ENCODE results near the gene RPL12. TPM values are rescaled to one million over a fixed set of nuclear protein-coding genes. Genes with fewer than 3 reads are reported as not detected.

The RPL12 gene
- total and polyA plus RNA-seq, 4 donors: 442 to 1,810 (median 1,013) TPM

DNA sequence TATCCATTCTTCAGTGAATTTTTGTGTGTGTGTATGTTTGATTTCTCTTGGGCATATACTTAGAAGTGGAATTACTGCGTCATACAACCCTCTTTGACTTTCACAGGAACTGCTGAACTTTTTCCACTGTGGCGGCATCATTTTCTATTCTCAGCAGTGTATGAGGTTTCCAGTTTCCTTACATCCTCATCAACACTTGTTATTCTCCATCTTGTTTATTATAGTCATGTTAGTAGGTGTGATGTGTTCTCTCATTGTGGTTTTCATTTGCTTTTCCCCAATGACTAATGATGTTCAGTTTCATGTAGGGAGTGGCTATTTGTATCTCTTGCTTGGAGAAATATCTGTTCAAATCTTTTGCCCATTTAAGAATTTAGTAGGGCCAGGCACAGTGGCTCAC is 24.4 kb downstream of the RPL12 start:
- no CpG with 5 or more reads among the region's 2 CpGs for WGBS (ENCODE audit: insufficient coverage)
- peaks cover 29% of the 10 kb centered on the region for H3K4me1 ChIP-seq (ENCODE audit: control insufficient read depth, insufficient read depth, low read length)
- H3K27ac ChIP-seq (ENCODE audit: low read depth, low read length): no peak overlapping the region
- H3K36me3 ChIP-seq (ENCODE audit: control insufficient read depth, insufficient read depth, low read length): peaks cover 16% of the 10 kb centered on the region
- no peaks in the 10 kb centered on the region for H3K27me3 ChIP-seq (ENCODE audit: control insufficient read depth, insufficient read depth, low read length)
- no peaks in the 10 kb centered on the region for H3K9me3 ChIP-seq (ENCODE audit: control insufficient read depth, insufficient read depth, low read length)
- H3K4me3 ChIP-seq (ENCODE audit: low read depth, low read length): no peak overlapping the region
- no peak for DNase-seq (ENCODE audit: low read depth in 4 of 6, low spot score in 6 of 6)

DNA sequence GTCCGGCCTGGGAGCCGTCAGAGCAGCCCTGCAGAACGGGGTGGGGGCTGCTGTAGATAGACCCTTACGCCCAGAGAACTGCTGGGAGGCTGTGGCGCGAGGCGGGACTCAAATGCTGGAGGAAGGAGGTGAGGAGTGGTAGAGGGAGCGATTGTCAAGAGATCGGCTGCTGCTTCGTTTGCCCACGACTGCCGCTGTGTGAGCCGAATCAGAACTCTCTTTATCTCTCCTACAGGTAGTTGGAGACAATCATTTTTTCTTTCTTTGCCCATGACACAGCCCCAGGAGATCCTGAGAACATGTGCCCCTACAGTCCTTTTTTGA is 26.6 kb downstream of the RPL12 start:
- Histone ChIP-seq H3K36me3 (ENCODE audit: control insufficient read depth, insufficient read depth, low read length) (peaks cover 13% of the 10 kb centered on the region), H3K27me3 (ENCODE audit: control insufficient read depth, insufficient read depth, low read length) (no peaks in the 10 kb centered on the region), H3K9me3 (ENCODE audit: control insufficient read depth, insufficient read depth, low read length) (no peaks in the 10 kb centered on the region), H3K27ac (ENCODE audit: low read depth, low read length) (peak overlapping the region; percentile 98), H3K4me3 (ENCODE audit: low read depth, low read length) (peak overlapping the region; percentile 98), H3K4me1 (ENCODE audit: control insufficient read depth, insufficient read depth, low read length) (peaks cover 29% of the 10 kb centered on the region)
- DNase-seq (ENCODE audit: low read depth in 4 of 6, low spot score in 6 of 6): no peak
- under 1% methylated on average over 9 of the region's 13 CpGs for WGBS (ENCODE audit: insufficient coverage)

DNA sequence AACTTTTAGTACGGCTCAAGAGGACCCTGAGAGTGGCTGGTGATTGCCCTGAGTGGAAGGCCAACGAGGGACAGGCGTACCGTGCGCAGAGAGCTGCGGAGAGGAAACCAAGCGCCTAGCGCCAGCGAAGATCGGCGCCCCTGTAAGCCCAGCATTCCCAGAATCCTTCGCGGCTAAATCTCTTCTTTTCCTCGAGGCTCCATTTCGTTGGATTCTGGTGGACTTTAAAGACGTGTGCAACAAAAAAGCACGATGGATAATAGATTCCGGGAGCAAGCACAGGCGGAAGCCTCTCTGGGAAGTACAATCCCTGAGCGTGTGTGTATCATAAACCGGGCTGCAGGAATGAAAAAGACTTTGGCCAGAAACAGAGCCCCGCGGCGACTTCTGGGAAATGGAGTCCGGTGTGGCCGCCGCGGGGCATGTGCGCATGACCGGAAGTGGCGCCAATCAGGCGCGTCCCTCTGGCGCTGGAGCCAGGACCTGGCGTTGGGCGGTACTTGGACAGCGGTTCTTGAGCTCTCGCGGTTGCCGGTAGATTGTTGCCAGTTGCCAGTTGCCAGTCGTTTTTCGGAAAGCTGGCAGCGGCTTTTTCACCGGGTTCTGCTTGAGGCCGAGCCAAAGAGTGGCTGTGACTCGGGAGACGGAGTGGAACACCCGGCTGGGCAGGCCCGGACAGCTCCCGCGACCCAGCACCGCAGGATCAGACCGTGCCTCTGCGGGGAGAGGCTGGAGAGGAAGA is 27.1 kb downstream of the RPL12 start, which contains the start of gene ZNF79:
Gene ZNF79, plus strand, starts transcription at position 449 of the 742 bp plus-strand sequence. CDS start 406 bp downstream, outside the sequence.
- H3K36me3 ChIP-seq (ENCODE audit: control insufficient read depth, insufficient read depth, low read length): peaks cover 8% of the 10 kb centered on the region
- WGBS (ENCODE audit: insufficient coverage): under 1% methylated on average over 54 of the region's 54 CpGs
- DNase-seq (ENCODE audit: low read depth in 4 of 6, low spot score in 6 of 6): peak; percentile 84 to 98 (median 92)
- H3K9me3 ChIP-seq (ENCODE audit: control insufficient read depth, insufficient read depth, low read length): no peaks in the 10 kb centered on the region
- peak within 1 kb of the TSS; percentile 98 for H3K27ac ChIP-seq (ENCODE audit: low read depth, low read length)
- peaks cover 29% of the 10 kb centered on the region for H3K4me1 ChIP-seq (ENCODE audit: control insufficient read depth, insufficient read depth, low read length)
- no peaks in the 10 kb centered on the region for H3K27me3 ChIP-seq (ENCODE audit: control insufficient read depth, insufficient read depth, low read length)
- H3K4me3 ChIP-seq (ENCODE audit: low read depth, low read length): peak within 1 kb of the TSS; percentile 98

DNA sequence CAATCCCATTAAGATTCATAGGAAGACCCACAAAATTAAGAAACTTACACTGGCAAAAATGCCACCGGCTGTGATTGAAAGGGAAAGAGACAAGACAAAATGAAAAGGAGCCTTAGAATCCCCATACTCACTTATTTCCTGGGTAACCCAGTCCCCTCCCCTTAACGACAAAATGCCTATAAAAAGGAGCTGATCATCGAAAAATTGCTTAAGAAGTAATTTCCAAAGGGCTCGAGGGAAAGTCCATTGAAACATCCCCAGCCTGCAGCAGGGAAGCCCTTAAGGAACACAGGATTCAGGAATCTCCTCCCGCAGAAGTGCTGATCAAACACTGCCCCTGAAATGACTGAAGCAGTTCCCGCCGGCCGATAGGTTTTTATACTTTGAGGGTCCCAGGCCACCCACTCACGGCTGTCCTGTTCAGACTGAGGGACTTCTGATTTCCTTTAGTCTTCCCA is 27.7 kb downstream of the RPL12 start:
- no peaks in the 10 kb centered on the region for H3K9me3 ChIP-seq (ENCODE audit: control insufficient read depth, insufficient read depth, low read length)
- no peaks in the 10 kb centered on the region for H3K27me3 ChIP-seq (ENCODE audit: control insufficient read depth, insufficient read depth, low read length)
- peak overlapping the region; percentile 98 for H3K4me3 ChIP-seq (ENCODE audit: low read depth, low read length)
- peaks cover 29% of the 10 kb centered on the region for H3K4me1 ChIP-seq (ENCODE audit: control insufficient read depth, insufficient read depth, low read length)
- peak in 1 of 6 donors; percentile 7 for DNase-seq (ENCODE audit: low read depth in 4 of 6, low spot score in 6 of 6)
- WGBS (ENCODE audit: insufficient coverage): 0% methylated on average over 7 of the region's 9 CpGs
- H3K27ac ChIP-seq (ENCODE audit: low read depth, low read length): peak overlapping the region; percentile 98
- peaks cover 3% of the 10 kb centered on the region for H3K36me3 ChIP-seq (ENCODE audit: control insufficient read depth, insufficient read depth, low read length)

DNA sequence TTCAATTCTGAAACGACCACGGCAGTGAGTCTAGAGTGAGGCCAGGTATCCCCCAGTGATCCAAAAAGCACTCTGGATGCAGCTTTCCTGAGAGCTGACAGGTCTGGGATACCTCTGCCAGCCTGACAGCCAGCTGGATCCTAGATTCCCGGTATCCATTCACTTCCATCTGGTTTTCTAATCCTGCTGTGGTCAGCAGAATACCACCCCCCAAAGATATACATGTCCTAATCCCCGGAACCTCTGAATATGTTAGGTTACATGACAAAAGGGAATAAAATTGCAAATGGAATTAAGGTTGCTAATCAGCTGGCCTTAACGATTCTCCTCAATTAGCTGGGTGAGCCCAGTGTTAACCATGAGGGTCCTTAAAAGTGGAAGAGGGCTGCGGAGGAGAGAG is 28.4 kb downstream of the RPL12 start:
- DNase-seq (ENCODE audit: low read depth in 4 of 6, low spot score in 6 of 6): no peak
- H3K4me1 ChIP-seq (ENCODE audit: control insufficient read depth, insufficient read depth, low read length): peaks cover 34% of the 10 kb centered on the region
- no peaks in the 10 kb centered on the region for H3K9me3 ChIP-seq (ENCODE audit: control insufficient read depth, insufficient read depth, low read length)
- H3K36me3 ChIP-seq (ENCODE audit: control insufficient read depth, insufficient read depth, low read length): peaks cover 8% of the 10 kb centered on the region
- H3K27ac ChIP-seq (ENCODE audit: low read depth, low read length): peak overlapping the region; percentile 98
- no peaks in the 10 kb centered on the region for H3K27me3 ChIP-seq (ENCODE audit: control insufficient read depth, insufficient read depth, low read length)
- 69% methylated on average over 3 of the region's 6 CpGs for WGBS (ENCODE audit: insufficient coverage)
- peak overlapping the region; percentile 98 for H3K4me3 ChIP-seq (ENCODE audit: low read depth, low read length)

DNA sequence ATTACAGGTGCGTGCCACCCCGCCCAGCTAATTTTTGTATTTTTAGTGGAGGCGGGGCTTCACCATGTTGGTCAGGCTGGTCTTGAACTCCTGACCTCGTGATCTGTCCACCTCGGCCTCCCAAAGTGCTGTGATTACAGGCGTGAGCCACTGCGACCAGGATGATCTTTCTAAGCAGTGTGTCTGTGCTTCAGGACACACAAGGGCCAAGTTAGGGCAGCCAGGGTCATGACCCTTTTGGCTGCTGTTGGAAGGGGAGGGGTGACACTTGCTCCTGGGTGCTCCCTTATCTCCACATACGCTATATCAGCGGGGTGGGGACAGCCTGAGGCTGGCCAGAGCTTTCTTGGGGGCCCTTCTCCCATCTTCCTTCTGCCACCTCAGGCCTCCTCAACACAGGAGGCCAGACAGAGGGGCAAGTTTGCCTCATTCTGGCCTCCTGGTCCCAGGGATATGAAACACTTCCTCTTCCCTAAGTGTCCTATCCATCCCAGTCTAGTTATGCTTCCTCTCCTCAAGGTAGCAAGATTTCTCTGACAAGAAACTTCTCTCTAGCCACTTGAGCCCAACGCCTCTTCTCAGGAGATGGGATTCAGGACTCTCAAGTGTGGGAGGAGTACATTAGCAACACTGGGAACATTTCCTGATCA is 28.9 kb downstream of the RPL12 start:
- Histone ChIP-seq H3K27ac (ENCODE audit: low read depth, low read length) (no peak overlapping the region), H3K9me3 (ENCODE audit: control insufficient read depth, insufficient read depth, low read length) (no peaks in the 10 kb centered on the region), H3K4me3 (ENCODE audit: low read depth, low read length) (peak overlapping the region; percentile 98), H3K36me3 (ENCODE audit: control insufficient read depth, insufficient read depth, low read length) (peaks cover 8% of the 10 kb centered on the region), H3K27me3 (ENCODE audit: control insufficient read depth, insufficient read depth, low read length) (no peaks in the 10 kb centered on the region), H3K4me1 (ENCODE audit: control insufficient read depth, insufficient read depth, low read length) (peaks cover 37% of the 10 kb centered on the region)
- no peak for DNase-seq (ENCODE audit: low read depth in 4 of 6, low spot score in 6 of 6)
- WGBS (ENCODE audit: insufficient coverage): 86% methylated on average over 7 of the region's 10 CpGs

DNA sequence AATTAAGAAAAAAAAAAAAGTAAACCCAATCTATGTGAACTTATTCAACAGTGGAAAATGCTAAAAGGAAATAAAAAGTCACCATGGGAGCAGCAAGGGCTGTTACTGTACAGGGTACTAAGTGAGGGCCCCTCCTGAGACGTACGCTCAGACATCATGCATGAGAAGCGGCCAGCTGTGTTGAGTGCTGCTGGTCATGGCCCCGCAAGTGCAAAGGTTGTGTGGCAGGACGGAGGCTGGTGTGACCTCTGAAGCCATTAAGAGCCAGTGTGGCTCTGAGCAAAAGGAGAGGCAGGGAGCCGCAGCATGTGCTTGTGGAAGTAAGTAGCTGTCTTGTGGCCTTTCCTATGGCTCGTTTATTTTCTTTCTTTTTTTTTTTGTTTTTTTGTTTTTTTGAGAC is 30.1 kb downstream of the RPL12 start:
- Histone ChIP-seq H3K9me3 (ENCODE audit: control insufficient read depth, insufficient read depth, low read length) (no peaks in the 10 kb centered on the region), H3K27me3 (ENCODE audit: control insufficient read depth, insufficient read depth, low read length) (no peaks in the 10 kb centered on the region), H3K4me1 (ENCODE audit: control insufficient read depth, insufficient read depth, low read length) (peaks cover 37% of the 10 kb centered on the region), H3K4me3 (ENCODE audit: low read depth, low read length) (no peak overlapping the region), H3K27ac (ENCODE audit: low read depth, low read length) (no peak overlapping the region), H3K36me3 (ENCODE audit: control insufficient read depth, insufficient read depth, low read length) (peaks cover 8% of the 10 kb centered on the region)
- no peak for DNase-seq (ENCODE audit: low read depth in 4 of 6, low spot score in 6 of 6)
- 89% methylated on average over 5 of the region's 7 CpGs for WGBS (ENCODE audit: insufficient coverage)

DNA sequence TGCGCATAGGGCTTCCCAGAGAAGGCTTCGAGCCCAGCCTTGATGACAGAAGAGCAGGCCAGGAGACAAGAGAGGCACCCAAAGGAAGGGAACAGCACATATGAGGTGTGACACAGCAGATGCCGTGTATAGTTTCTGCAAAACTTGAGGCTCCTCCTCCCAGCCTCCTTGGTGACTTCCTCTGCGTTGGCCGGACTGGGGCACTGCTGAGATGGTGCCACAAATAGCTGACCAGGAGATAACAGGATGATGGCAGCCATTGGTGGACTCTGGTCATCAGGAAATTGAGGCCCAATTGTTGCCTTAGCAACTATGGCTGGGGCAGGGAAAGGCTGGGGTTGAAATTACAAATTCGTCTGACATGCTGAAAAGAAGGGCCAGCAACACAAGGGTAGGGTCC is 31.9 kb downstream of the RPL12 start:
- H3K9me3 ChIP-seq (ENCODE audit: control insufficient read depth, insufficient read depth, low read length): no peaks in the 10 kb centered on the region
- no peak overlapping the region for H3K27ac ChIP-seq (ENCODE audit: low read depth, low read length)
- H3K36me3 ChIP-seq (ENCODE audit: control insufficient read depth, insufficient read depth, low read length): peaks cover 8% of the 10 kb centered on the region
- WGBS (ENCODE audit: insufficient coverage): 87% methylated on average over 6 of the region's 6 CpGs
- H3K4me3 ChIP-seq (ENCODE audit: low read depth, low read length): no peak overlapping the region
- no peaks in the 10 kb centered on the region for H3K27me3 ChIP-seq (ENCODE audit: control insufficient read depth, insufficient read depth, low read length)
- peaks cover 25% of the 10 kb centered on the region for H3K4me1 ChIP-seq (ENCODE audit: control insufficient read depth, insufficient read depth, low read length)
- no peak for DNase-seq (ENCODE audit: low read depth in 4 of 6, low spot score in 6 of 6)

DNA sequence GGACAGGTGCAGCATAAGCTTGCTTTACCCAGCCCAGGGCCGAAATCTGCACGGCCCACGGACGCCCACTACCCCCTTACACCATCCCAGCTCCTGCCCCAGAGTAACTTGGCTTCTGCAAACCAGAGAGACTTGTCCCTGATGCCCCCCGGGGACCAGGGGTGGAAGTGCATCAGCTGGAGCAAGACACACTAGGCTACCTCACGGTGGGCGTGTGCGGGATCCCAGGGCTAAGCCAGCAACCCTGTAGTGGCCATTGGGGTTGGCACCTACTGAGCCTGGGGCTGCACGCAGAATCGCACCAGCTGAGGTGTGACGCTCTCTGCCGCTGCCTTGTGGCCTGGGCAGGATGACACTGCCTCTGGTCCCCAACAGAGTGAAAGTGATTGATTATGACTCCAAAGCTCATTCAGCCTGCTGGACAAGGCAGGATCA is 33.2 kb downstream of the RPL12 start:
- Histone ChIP-seq H3K4me3 (ENCODE audit: low read depth, low read length) (no peak overlapping the region), H3K9me3 (ENCODE audit: control insufficient read depth, insufficient read depth, low read length) (no peaks in the 10 kb centered on the region), H3K27me3 (ENCODE audit: control insufficient read depth, insufficient read depth, low read length) (no peaks in the 10 kb centered on the region), H3K27ac (ENCODE audit: low read depth, low read length) (no peak overlapping the region), H3K4me1 (ENCODE audit: control insufficient read depth, insufficient read depth, low read length) (peaks cover 20% of the 10 kb centered on the region), H3K36me3 (ENCODE audit: control insufficient read depth, insufficient read depth, low read length) (peaks cover 8% of the 10 kb centered on the region)
- DNase-seq (ENCODE audit: low read depth in 4 of 6, low spot score in 6 of 6): no peak
- WGBS (ENCODE audit: insufficient coverage): 44% methylated on average over 10 of the region's 12 CpGs
